WTC11 (cell line): ENCODE results near the gene CCDC85A. TPM values are rescaled to one million over a fixed set of nuclear protein-coding genes. Genes with fewer than 3 reads are reported as not detected.

Source experiments
- ATAC-seq: fragments of 200-7000 bp; cut with Tn5 transposase; 2 replicates; pipeline ENCODE4 v1.10.0; 2021; ENCODE audit warnings: mild to moderate bottlenecking, moderate library complexity
- Bru-seq: library from RNA; stranded (reverse); fragments of 400-500 nt; gene quantifications from one replicate; lab custom pipeline; 2021; lab: Mats Ljungman, UMichigan
- CTCF ChIA-PET: fragments of 300-600 bp; sonication (Branson Sonifier 250); formaldehyde crosslinking; loops from one replicate; lab custom pipeline; 2021; ENCODE audit warnings: antibody characterized with exemption; lab: Charles Lee
- POLR2A ChIA-PET: fragments of 350-600 bp; sonication (Branson Sonifier 250); formaldehyde crosslinking; loops from one replicate; lab custom pipeline; 2021; ENCODE audit warnings: antibody characterized with exemption; lab: Charles Lee
- DNase-seq: peaks from one replicate; pipeline ENCODE4 v3.0.0; 2021; ENCODE audit warnings: low spot score
- H3K27ac Mint-ChIP-seq: 2 replicates; pipeline ENCODE4 v1.8.0; 2021; ENCODE audit warnings: mixed read lengths
- H3K27me3 Mint-ChIP-seq: 2 replicates; pipeline ENCODE4 v1.8.0; 2021; ENCODE audit warnings: low read depth, mild to moderate bottlenecking, moderate library complexity, mixed read lengths
- H3K36me3 Mint-ChIP-seq: 2 replicates; pipeline ENCODE4 v1.8.0; 2021; ENCODE audit warnings: mixed read lengths
- H3K4me1 Mint-ChIP-seq: 2 replicates; pipeline ENCODE4 v1.8.0; 2022; ENCODE audit warnings: mixed read lengths
- H3K4me3 Mint-ChIP-seq: 2 replicates; pipeline ENCODE4 v1.8.0; 2021; ENCODE audit warnings: mild to moderate bottlenecking, moderate library complexity, mixed read lengths
- H3K9me3 Mint-ChIP-seq: 2 replicates; pipeline ENCODE4 v1.8.0; 2021; ENCODE audit warnings: mixed read lengths
- ARID4B ChIP-seq: sonication (generic); formaldehyde crosslinking; IDR thresholded peaks from 2 replicates; pipeline ENCODE4 v1.8.0; 2023; ENCODE audit warnings: missing genetic modification reagents, mild to moderate bottlenecking, borderline replicate concordance
- CTCF ChIP-seq: fragments of 200-600 bp; IDR thresholded peaks from 2 replicates; pipeline ENCODE4 v1.8.0; 2022; ENCODE audit warnings: antibody characterized with exemption
- FOXP1 ChIP-seq: sonication (generic); formaldehyde crosslinking; IDR thresholded peaks from 2 replicates; pipeline ENCODE4 v1.8.0; 2022; ENCODE audit warnings: missing genetic modification reagents, mild to moderate bottlenecking, moderate library complexity, borderline replicate concordance
- HMGA2 ChIP-seq: fragments of 250-450 bp; sonication (Bioruptor Pico); IDR thresholded peaks from 2 replicates; pipeline ENCODE4 v1.4.0; 2021; ENCODE audit warnings: mild to moderate bottlenecking, moderate library complexity
- PRRX2 ChIP-seq: fragments of 250-450 bp; sonication (Bioruptor Pico); IDR thresholded peaks from 2 replicates; pipeline ENCODE4 v1.8.0; 2021; ENCODE audit warnings: mild to moderate bottlenecking
- SP1 ChIP-seq: sonication (generic); formaldehyde crosslinking; conservative IDR thresholded peaks from 2 replicates; pipeline ENCODE4 v1.8.1; 2022; ENCODE audit warnings: missing genetic modification reagents
- USF1 ChIP-seq: sonication (generic); formaldehyde crosslinking; IDR thresholded peaks from 2 replicates; pipeline ENCODE4 v1.8.0; 2022; ENCODE audit warnings: mild to moderate bottlenecking, missing genetic modification reagents
- ZBTB21 ChIP-seq: sonication (generic); formaldehyde crosslinking; IDR thresholded peaks from 2 replicates; pipeline ENCODE4 v1.8.1; 2023; ENCODE audit warnings: mild to moderate bottlenecking, missing genetic modification reagents, borderline replicate concordance
- ZNF138 ChIP-seq: sonication (generic); formaldehyde crosslinking; conservative IDR thresholded peaks from 2 replicates; pipeline ENCODE4 v1.8.1; 2022; ENCODE audit warnings: mild to moderate bottlenecking, moderate library complexity, missing genetic modification reagents
- ZNF263 ChIP-seq: sonication (generic); formaldehyde crosslinking; IDR thresholded peaks from 2 replicates; pipeline ENCODE4 v1.8.1; 2022; ENCODE audit warnings: low read depth, mild to moderate bottlenecking, moderate library complexity, missing genetic modification reagents
- long read RNA-seq, 3 experiments: library from RNA in 1 of 3; library from capped mRNA in 1 of 3; library from polyadenylated mRNA in 1 of 3; unstranded in 2 of 3; stranded (forward) in 1 of 3; transcript quantifications; one replicate each; pipeline ENCODE4 v2.0.0, GENCODE V29; 2021
- total RNA-seq: library from RNA; stranded (reverse); gene quantifications from 3 replicates; pipeline ENCODE4 v1.2.3, GENCODE V29; 2021
- TF ChIP-seq, protein P1 (sequence below): sonication (generic); formaldehyde crosslinking; IDR thresholded peaks from 2 replicates; pipeline ENCODE4 v1.8.1; 2023; ENCODE audit warnings: mild to moderate bottlenecking, moderate library complexity, missing genetic modification reagents
- TF ChIP-seq, protein P2 (sequence below): fragments of 250-450 bp; sonication (Bioruptor Pico); IDR thresholded peaks from 2 replicates; pipeline ENCODE4 v1.8.0; 2021; ENCODE audit warnings: mild to moderate bottlenecking
- TF ChIP-seq, protein P3 (sequence below): sonication (generic); formaldehyde crosslinking; IDR thresholded peaks from 2 replicates; pipeline ENCODE4 v1.8.0; 2023; ENCODE audit warnings: missing genetic modification reagents

Gene CCDC85A
- 0.22 to 0.27 TPM (median 0.25 TPM) in 3 replicates for total RNA-seq
- percentile 27 among the genes with signal in this experiment for Bru-seq, nascent RNA
- long read RNA-seq, experiment 1 = 0 reads
- long read RNA-seq, experiment 2 = 0 reads
- long read RNA-seq, experiment 3 = 0 reads

GRCh38 chr2:56183643-56184499 is at the start of gene CCDC85A:
Gene CCDC85A (plus strand): TSS chr2:56183990. CDS start chr2:56184625, 635 bp downstream.
- peaks cover 98% of the 10 kb centered on the region for H3K27me3 Mint-ChIP-seq
- POLR2A ChIA-PET = no interaction called here
- TF ChIP-seq, protein P1, sequence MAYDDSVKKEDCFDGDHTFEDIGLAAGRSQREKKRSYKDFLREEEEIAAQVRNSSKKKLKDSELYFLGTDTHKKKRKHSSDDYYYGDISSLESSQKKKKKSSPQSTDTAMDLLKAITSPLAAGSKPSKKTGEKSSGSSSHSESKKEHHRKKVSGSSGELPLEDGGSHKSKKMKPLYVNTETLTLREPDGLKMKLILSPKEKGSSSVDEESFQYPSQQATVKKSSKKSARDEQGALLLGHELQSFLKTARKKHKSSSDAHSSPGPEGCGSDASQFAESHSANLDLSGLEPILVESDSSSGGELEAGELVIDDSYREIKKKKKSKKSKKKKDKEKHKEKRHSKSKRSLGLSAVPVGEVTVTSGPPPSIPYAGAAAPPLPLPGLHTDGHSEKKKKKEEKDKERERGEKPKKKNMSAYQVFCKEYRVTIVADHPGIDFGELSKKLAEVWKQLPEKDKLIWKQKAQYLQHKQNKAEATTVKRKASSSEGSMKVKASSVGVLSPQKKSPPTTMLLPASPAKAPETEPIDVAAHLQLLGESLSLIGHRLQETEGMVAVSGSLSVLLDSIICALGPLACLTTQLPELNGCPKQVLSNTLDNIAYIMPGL = peak; percentile 86
- TF ChIP-seq ZBTB21 (peak; percentile 47; the same call in 1 of the 2 replicates), HMGA2 (CRISPR knock-in tag) (no peak), ARID4B (CRISPR knock-in tag) (peak; percentile 55; the same call in 1 of the 2 replicates), ZNF138 (0 out of 2 replicates have a peak, but pooled peaks have one; percentile 54), FOXP1 (CRISPR knock-in tag) (peak; percentile 3; the same call in 1 of the 2 replicates), USF1 (CRISPR knock-in tag) (no peak), ZNF263 (CRISPR knock-in tag) (no peak), SP1 (CRISPR knock-in tag) (peak; percentile 25; the same call in 1 of the 2 replicates), PRRX2 (CRISPR knock-in tag) (0 out of 2 replicates have a peak, but pooled peaks have one; percentile 80), CTCF (peak; percentile 90)
- TF ChIP-seq, protein P2, sequence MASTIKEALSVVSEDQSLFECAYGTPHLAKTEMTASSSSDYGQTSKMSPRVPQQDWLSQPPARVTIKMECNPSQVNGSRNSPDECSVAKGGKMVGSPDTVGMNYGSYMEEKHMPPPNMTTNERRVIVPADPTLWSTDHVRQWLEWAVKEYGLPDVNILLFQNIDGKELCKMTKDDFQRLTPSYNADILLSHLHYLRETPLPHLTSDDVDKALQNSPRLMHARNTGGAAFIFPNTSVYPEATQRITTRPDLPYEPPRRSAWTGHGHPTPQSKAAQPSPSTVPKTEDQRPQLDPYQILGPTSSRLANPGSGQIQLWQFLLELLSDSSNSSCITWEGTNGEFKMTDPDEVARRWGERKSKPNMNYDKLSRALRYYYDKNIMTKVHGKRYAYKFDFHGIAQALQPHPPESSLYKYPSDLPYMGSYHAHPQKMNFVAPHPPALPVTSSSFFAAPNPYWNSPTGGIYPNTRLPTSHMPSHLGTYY (CRISPR knock-in tag) = no peak
- TF ChIP-seq, protein P3, sequence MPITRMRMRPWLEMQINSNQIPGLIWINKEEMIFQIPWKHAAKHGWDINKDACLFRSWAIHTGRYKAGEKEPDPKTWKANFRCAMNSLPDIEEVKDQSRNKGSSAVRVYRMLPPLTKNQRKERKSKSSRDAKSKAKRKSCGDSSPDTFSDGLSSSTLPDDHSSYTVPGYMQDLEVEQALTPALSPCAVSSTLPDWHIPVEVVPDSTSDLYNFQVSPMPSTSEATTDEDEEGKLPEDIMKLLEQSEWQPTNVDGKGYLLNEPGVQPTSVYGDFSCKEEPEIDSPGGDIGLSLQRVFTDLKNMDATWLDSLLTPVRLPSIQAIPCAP (CRISPR knock-in tag) = no peak
- TF ChIP-seq, all 79 proteins: peak for 8
- H3K36me3 Mint-ChIP-seq = peaks cover 12% of the 10 kb centered on the region
- ATAC-seq = peak; percentile 71
- CTCF ChIA-PET = interaction anchor here (0.5 to 2.8 kb wide), 46 partner anchors 13 to 1332 kb away, joined by 3 to 17 read pairs (median 4); partner anchors contain the start of gene EFEMP1
- DNase-seq = peak; percentile 92
- H3K4me3 Mint-ChIP-seq = peak within 1 kb of the TSS; percentile 75
- H3K9me3 Mint-ChIP-seq = no peaks in the 10 kb centered on the region
- H3K27ac Mint-ChIP-seq = no peak within 1 kb of the TSS
- peaks cover 25% of the 10 kb centered on the region for H3K4me1 Mint-ChIP-seq
